NT2/D1 (cell line): ENCODE results near the gene PREPL.

Source experiments
- DNase-seq: peaks from one replicate; pipeline ENCODE4 v3.0.0-alpha.2; 2011; ENCODE audit warnings: low read depth, low spot score
- H3K27me3 ChIP-seq: 2 replicates; pipeline ENCODE4 v1.6.0; 2011; ENCODE audit warnings: mild to moderate bottlenecking; ENCODE audit not compliant: insufficient read length, insufficient read depth
- H3K36me3 ChIP-seq: 2 replicates; pipeline ENCODE4 v1.6.1; 2011; ENCODE audit warnings: mild to moderate bottlenecking, low read length, mixed read lengths; ENCODE audit not compliant: insufficient read depth, insufficient read length
- H3K4me1 ChIP-seq: 2 replicates; pipeline ENCODE4 v1.5.1; 2011; ENCODE audit not compliant: insufficient read depth, insufficient read length
- H3K4me3 ChIP-seq: 2 replicates; pipeline ENCODE4 v1.5.1; 2011; ENCODE audit warnings: low read depth; ENCODE audit not compliant: insufficient read length
- H3K9ac ChIP-seq: 2 replicates; pipeline ENCODE4 v1.6.0; 2011; ENCODE audit warnings: low read depth; ENCODE audit not compliant: insufficient read length
- H3K9me3 ChIP-seq: 2 replicates; pipeline ENCODE4 v1.5.1; 2011; ENCODE audit warnings: mild to moderate bottlenecking, low read length; ENCODE audit not compliant: insufficient read depth
- SUZ12 ChIP-seq: IDR thresholded peaks from 2 replicates; pipeline ENCODE4 v1.6.1; 2011; ENCODE audit not compliant: insufficient read length, insufficient read depth; ENCODE audit errors: extremely low read depth
- YY1 ChIP-seq: IDR thresholded peaks from 2 replicates; pipeline ENCODE4 v1.6.1; 2011; ENCODE audit not compliant: insufficient read length, insufficient read depth
- ZNF274 ChIP-seq: IDR thresholded peaks from 2 replicates; pipeline ENCODE4 v1.6.1; 2011; ENCODE audit warnings: mild to moderate bottlenecking, low read depth, low read length

Gene PREPL

DNA sequence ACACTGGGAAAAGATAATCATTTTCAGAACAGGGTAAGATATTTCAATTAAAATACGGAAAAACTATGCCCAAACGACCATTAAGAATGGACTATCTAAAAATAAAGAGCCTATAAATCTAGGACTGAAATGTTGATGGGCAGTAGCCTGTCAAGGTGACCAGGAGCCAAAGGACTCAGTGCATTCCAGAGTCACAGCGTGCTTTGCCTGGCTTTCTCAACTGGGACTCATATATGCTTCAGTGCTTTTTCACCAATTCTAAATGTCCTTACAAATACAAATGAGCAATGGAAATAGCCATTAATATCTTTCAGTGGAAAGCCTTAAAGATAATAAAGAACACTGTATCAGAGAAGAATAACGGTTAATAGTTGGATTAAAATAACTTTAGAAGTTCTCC lies 35.4 kb downstream of the PREPL start:
- Histone ChIP-seq H3K36me3 (peaks cover 40% of the 10 kb centered on the region), H3K4me3 (no peak overlapping the region), H3K4me1 (no peaks in the 10 kb centered on the region), H3K27me3 (no peaks in the 10 kb centered on the region), H3K9ac (no peak overlapping the region), H3K9me3 (no peaks in the 10 kb centered on the region)
- no peak for DNase-seq
- TF ChIP-seq ZNF274, result no peak
- no peak for TF ChIP-seq YY1
- no peak for TF ChIP-seq SUZ12

DNA sequence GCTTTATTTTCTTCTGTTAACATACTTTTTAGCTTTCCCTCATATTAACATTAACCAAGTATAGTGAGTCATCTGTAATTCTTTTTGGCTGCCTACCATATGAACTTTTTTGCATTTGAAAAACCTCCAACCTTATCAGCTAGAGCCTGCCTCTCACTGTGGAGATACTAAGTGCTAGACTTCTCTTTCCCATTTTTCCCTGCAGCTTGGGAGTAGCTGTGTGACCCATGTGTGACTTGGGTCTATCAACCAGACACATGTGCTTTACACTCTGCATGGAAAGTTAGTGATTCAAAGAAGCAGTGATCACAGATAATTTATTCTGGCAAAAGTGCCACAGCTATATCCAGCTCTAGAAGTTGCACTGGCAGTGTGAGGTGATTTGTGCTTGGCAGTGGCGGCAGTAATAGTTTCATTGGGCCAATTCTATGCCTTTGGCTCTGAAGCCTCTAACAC lies 36.3 kb downstream of the PREPL start:
- no peak for DNase-seq
- no peak for TF ChIP-seq YY1
- no peak for TF ChIP-seq SUZ12
- no peak for TF ChIP-seq ZNF274
- Histone ChIP-seq H3K9ac (no peak overlapping the region), H3K36me3 (peaks cover 48% of the 10 kb centered on the region), H3K9me3 (no peaks in the 10 kb centered on the region), H3K27me3 (no peaks in the 10 kb centered on the region), H3K4me1 (no peaks in the 10 kb centered on the region), H3K4me3 (no peak overlapping the region)

GRCh38 chr2:44321360-44321759 lies 39.9 kb downstream of the PREPL start:
- Histone ChIP-seq H3K4me1 (no peaks in the 10 kb centered on the region), H3K36me3 (peaks cover 47% of the 10 kb centered on the region), H3K4me3 (no peak overlapping the region), H3K9me3 (no peaks in the 10 kb centered on the region), H3K27me3 (no peaks in the 10 kb centered on the region), H3K9ac (no peak overlapping the region)
- no peak for DNase-seq
- TF ChIP-seq SUZ12, result no peak
- no peak for TF ChIP-seq ZNF274
- TF ChIP-seq YY1, result no peak

DNA sequence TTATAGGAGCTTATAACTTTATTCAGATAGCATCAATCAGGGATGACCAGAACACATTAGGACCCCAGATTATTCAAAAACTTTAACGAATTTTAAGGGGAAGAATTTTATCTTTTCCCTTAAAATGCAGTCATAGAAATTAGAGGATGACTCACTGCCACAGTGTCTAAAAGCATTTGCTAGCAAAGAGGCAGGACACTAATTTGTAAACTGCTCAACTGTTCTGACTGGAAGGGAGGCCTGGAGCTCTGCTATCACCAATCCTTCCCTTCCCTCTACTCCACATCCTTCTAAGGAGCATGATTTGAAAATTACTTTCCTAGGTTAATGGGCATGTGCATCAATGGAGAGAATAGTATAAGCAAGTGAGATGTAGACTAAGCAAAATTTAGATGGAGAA lies 40.5 kb downstream of the PREPL start:
- TF ChIP-seq SUZ12 (no peak), YY1 (no peak), ZNF274 (no peak)
- H3K36me3 ChIP-seq, result peaks cover 43% of the 10 kb centered on the region

GRCh38 chr2:44315945-44316344 lies 45.3 kb downstream of the PREPL start:
- Histone ChIP-seq H3K4me1 (no peaks in the 10 kb centered on the region), H3K27me3 (no peaks in the 10 kb centered on the region), H3K9me3 (peaks cover 9% of the 10 kb centered on the region), H3K36me3 (peaks cover 15% of the 10 kb centered on the region), H3K9ac (no peak overlapping the region), H3K4me3 (no peak overlapping the region)
- TF ChIP-seq ZNF274 (no peak), YY1 (no peak), SUZ12 (no peak)
- no peak for DNase-seq

More for the DNA sequence above, 40.5 kb downstream of the PREPL start:
- Histone ChIP-seq H3K4me3 (no peak overlapping the region), H3K27me3 (no peaks in the 10 kb centered on the region), H3K9ac (no peak overlapping the region), H3K9me3 (no peaks in the 10 kb centered on the region), H3K4me1 (no peaks in the 10 kb centered on the region)
- DNase-seq, result no peak

DNA sequence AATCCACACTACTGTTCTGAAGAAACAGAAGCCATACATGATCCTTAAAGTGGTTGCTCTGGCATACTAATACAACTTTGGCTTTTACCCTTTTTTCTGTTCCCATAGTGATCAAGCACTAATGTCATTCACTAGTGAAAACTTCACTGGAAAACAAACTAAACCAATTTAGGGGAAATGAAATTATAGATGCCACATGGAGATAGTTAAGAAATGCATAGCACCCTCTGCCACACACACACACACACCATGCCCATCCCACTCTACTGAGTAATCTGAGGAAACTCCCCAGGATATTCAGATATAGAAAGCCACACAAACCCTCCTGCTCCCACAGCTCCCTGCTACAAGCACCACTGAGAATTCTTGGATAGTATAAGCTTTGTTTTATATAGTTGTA lies 46.9 kb downstream of the PREPL start:
- DNase-seq, result no peak
- peaks cover 25% of the 10 kb centered on the region for H3K9me3 ChIP-seq
- TF ChIP-seq SUZ12 (no peak), ZNF274 (no peak), YY1 (no peak)
- H3K4me1 ChIP-seq, result no peaks in the 10 kb centered on the region
- H3K9ac ChIP-seq, result no peak overlapping the region
- H3K36me3 ChIP-seq, result peaks cover 7% of the 10 kb centered on the region
- no peaks in the 10 kb centered on the region for H3K27me3 ChIP-seq
- no peak overlapping the region for H3K4me3 ChIP-seq

DNA sequence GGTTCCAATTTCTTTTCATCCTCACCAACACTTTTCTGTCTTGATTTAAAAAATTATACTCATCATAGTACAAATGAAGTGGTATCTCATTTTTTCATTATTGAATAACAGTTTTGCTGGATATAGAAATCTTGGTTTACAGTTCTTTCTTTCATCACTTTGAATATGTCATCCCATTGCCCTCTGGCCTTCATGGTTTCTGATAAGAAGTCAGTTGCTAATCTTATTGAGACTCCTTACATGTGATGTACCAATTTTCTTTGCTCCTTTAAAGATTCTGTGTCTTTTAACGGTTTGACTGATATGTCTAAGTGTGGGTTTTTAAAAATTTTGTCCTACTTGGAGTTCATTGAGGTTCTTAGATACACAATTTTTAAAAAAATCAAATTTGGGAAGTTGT lies 51.0 kb downstream of the PREPL start:
- Histone ChIP-seq H3K4me3 (no peak overlapping the region), H3K27me3 (no peaks in the 10 kb centered on the region), H3K9me3 (peaks cover 30% of the 10 kb centered on the region), H3K9ac (no peak overlapping the region), H3K4me1 (no peaks in the 10 kb centered on the region), H3K36me3 (no peaks in the 10 kb centered on the region)
- DNase-seq, result no peak
- TF ChIP-seq ZNF274 (no peak), YY1 (no peak), SUZ12 (no peak)
